H1 (cell line): ENCODE data around the gene TXLNA. TPM values are rescaled to one million over a fixed set of nuclear protein-coding genes. Genes with fewer than 3 reads are reported as not detected.

Experiments
- CTCF ChIA-PET: fragments of 300-600 bp; sonication (Branson Sonifier 250); formaldehyde crosslinking; loops from one replicate; lab custom pipeline; 2021; ENCODE audit not compliant: partially characterized antibody; lab: Charles Lee
- POLR2A ChIA-PET: fragments of 300-600 bp; sonication (Branson Sonifier 250); formaldehyde crosslinking; loops from one replicate; lab custom pipeline; 2021; ENCODE audit warnings: inconsistent platforms; ENCODE audit not compliant: partially characterized antibody; lab: Charles Lee
- DNase-seq, 2 experiments: peaks; one replicate each; pipeline versions ENCODE4 v3.0.0 to v3.0.0-alpha.2; 2010 to 2022; ENCODE audit warnings: low spot score in 2 of 2, low read depth in 1 of 2, mixed read lengths in 1 of 2
- FAIRE-seq: peaks from 2 replicates; lab custom pipeline; 2011; peaks lifted over from hg19 to GRCh38; lab: Jason Lieb, UNC
- H2AFZ ChIP-seq: 2 replicates; pipeline ENCODE4 v1.8.1; 2012; ENCODE audit warnings: low read length, inconsistent platforms
- H2AK5ac ChIP-seq: 2 replicates; pipeline ENCODE4 v1.6.1; 2013; ENCODE audit warnings: low read depth, low read length
- H2BK120ac ChIP-seq: replicated peaks from 2 replicates; pipeline ENCODE3; 2013; ENCODE audit warnings: low read depth, low read length, inconsistent platforms
- H2BK12ac ChIP-seq: 2 replicates; pipeline ENCODE4 v1.6.1; 2013; ENCODE audit warnings: low read depth, low read length
- H2BK15ac ChIP-seq: 2 replicates; pipeline ENCODE4 v1.6.1; 2013; ENCODE audit warnings: low read length
- H2BK20ac ChIP-seq: 2 replicates; pipeline ENCODE4 v1.6.1; 2013; ENCODE audit warnings: low read length
- H2BK5ac ChIP-seq: 2 replicates; pipeline ENCODE4 v1.6.1; 2013; ENCODE audit warnings: low read depth, low read length
- H3K14ac ChIP-seq: 2 replicates; pipeline ENCODE4 v1.6.1; 2013; ENCODE audit warnings: inconsistent platforms; ENCODE audit not compliant: insufficient read length
- H3K18ac ChIP-seq: 2 replicates; pipeline ENCODE4 v1.6.1; 2013; ENCODE audit warnings: low read length; ENCODE audit errors: extremely low read depth
- H3K23ac ChIP-seq: 2 replicates; pipeline ENCODE4 v1.6.1; 2013; ENCODE audit warnings: inconsistent platforms; ENCODE audit not compliant: insufficient read length
- H3K23me2 ChIP-seq: 2 replicates; pipeline ENCODE4 v1.6.1; 2013; ENCODE audit warnings: low read depth, low read length
- H3K27ac ChIP-seq: 2 replicates; pipeline ENCODE4 v1.6.1; 2011; ENCODE audit warnings: low read depth, low read length, inconsistent platforms
- H3K27me3 ChIP-seq, 4 experiments: replicated peaks in 1 of 4; 1 replicate in 1 of 4; 2 replicates in 3 of 4; pipeline versions ENCODE4 v1.6.1 to v1.8.1; 2011 to 2013; ENCODE audit warnings: low read length in 3 of 4, mild to moderate bottlenecking in 3 of 4, inconsistent platforms in 2 of 4, mixed read lengths in 2 of 4, moderate library complexity in 1 of 4; ENCODE audit not compliant: control insufficient read depth in 3 of 4, insufficient read depth in 3 of 4; ENCODE audit errors: extremely low read depth in 1 of 4
- H3K36me3 ChIP-seq, 4 experiments: 2 replicates each; pipeline versions ENCODE4 v1.6.1 to v1.8.1; 2011 to 2013; ENCODE audit warnings: mild to moderate bottlenecking in 4 of 4, low read length in 3 of 4, moderate library complexity in 2 of 4, control low read depth in 1 of 4, inconsistent platforms in 1 of 4; ENCODE audit not compliant: insufficient read depth in 4 of 4, control insufficient read depth in 2 of 4
- H3K4ac ChIP-seq: replicated peaks from 2 replicates; pipeline ENCODE3; 2013; ENCODE audit warnings: low read length, low read depth, mixed read lengths, inconsistent platforms; ENCODE audit not compliant: insufficient read length
- H3K4me1 ChIP-seq, 4 experiments: replicated peaks in 1 of 4; 1 replicate in 1 of 4; 2 replicates in 3 of 4; pipeline versions ENCODE4 v1.6.1 to v1.8.1; 2011 to 2013; ENCODE audit warnings: low read length in 3 of 4, inconsistent platforms in 2 of 4, mixed read lengths in 1 of 4; ENCODE audit not compliant: insufficient read depth in 4 of 4, control insufficient read depth in 3 of 4
- H3K4me2 ChIP-seq, 2 experiments: 2 replicates each; pipeline versions ENCODE4 v1.6.1 to v1.8.1; 2011 to 2013; ENCODE audit warnings: low read depth in 2 of 2, low read length in 2 of 2, control low read depth in 1 of 2, inconsistent platforms in 1 of 2, mild to moderate bottlenecking in 1 of 2; ENCODE audit not compliant: insufficient read depth in 1 of 2
- H3K4me3 ChIP-seq, 4 experiments: fragments of 200-600, 300-600 bp in 1 of 4; sonication (generic), shearing (Covaris generic), sonication (Bioruptor Twin) in 1 of 4; 2 replicates each; pipeline versions ENCODE4 v1.5.1 to v1.8.1; 2011 to 2016; ENCODE audit warnings: low read length in 4 of 4, low read depth in 3 of 4, control low read depth in 2 of 4, inconsistent platforms in 2 of 4, mild to moderate bottlenecking in 2 of 4, mixed read lengths in 1 of 4, moderate library complexity in 1 of 4; ENCODE audit not compliant: insufficient read depth in 2 of 4; ENCODE audit errors: extremely low read depth in 1 of 4
- H3K56ac ChIP-seq: replicated peaks from 2 replicates; pipeline ENCODE3; 2013; ENCODE audit warnings: low read depth, mild to moderate bottlenecking, mixed read lengths, low read length, inconsistent platforms; ENCODE audit not compliant: insufficient read length
- H3K79me1 ChIP-seq: 2 replicates; pipeline ENCODE4 v1.6.1; 2013; ENCODE audit warnings: low read depth, low read length, control low read depth
- H3K79me2 ChIP-seq, 2 experiments: 2 replicates each; pipeline versions ENCODE4 v1.6.1 to v1.8.1; 2012 to 2013; ENCODE audit warnings: low read length in 2 of 2, mild to moderate bottlenecking in 2 of 2, inconsistent platforms in 1 of 2; ENCODE audit not compliant: insufficient read depth in 2 of 2, control insufficient read depth in 1 of 2
- H3K9ac ChIP-seq, 4 experiments: replicated peaks in 1 of 4; 1 replicate in 1 of 4; 2 replicates in 3 of 4; pipeline versions ENCODE4 v1.6.1 to v1.8.1; 2011 to 2013; ENCODE audit warnings: low read depth in 3 of 4, low read length in 3 of 4, control low read depth in 2 of 4, mild to moderate bottlenecking in 2 of 4, moderate library complexity in 2 of 4, inconsistent platforms in 1 of 4; ENCODE audit errors: extremely low read depth in 1 of 4
- H3K9me3 ChIP-seq, 2 experiments: 2 replicates each; pipeline versions ENCODE4 v1.6.1 to v1.8.1; 2012 to 2013; ENCODE audit warnings: mild to moderate bottlenecking in 2 of 2, moderate library complexity in 2 of 2, control low read depth in 1 of 2, inconsistent platforms in 1 of 2, low read depth in 1 of 2, low read length in 1 of 2, mixed read lengths in 1 of 2; ENCODE audit not compliant: insufficient read depth in 2 of 2
- H4K20me1 ChIP-seq, 2 experiments: replicated peaks in 1 of 2; 2 replicates each; pipeline versions ENCODE3 to v1.8.1; 2011 to 2013; ENCODE audit warnings: inconsistent platforms in 2 of 2, low read length in 2 of 2, mild to moderate bottlenecking in 1 of 2; ENCODE audit not compliant: insufficient read depth in 2 of 2, control insufficient read depth in 1 of 2
- H4K5ac ChIP-seq: 2 replicates; pipeline ENCODE4 v1.6.1; 2013; ENCODE audit warnings: low read length, low read depth, mixed read lengths, inconsistent platforms; ENCODE audit not compliant: insufficient read length
- H4K8ac ChIP-seq: 2 replicates; pipeline ENCODE4 v1.8.0; 2013; ENCODE audit warnings: mild to moderate bottlenecking, moderate library complexity, low read length, inconsistent platforms; ENCODE audit not compliant: insufficient read depth; ENCODE audit errors: extremely low read depth
- H4K91ac ChIP-seq: replicated peaks from 2 replicates; pipeline ENCODE3; 2013; ENCODE audit warnings: low read length, mixed read lengths, inconsistent platforms; ENCODE audit not compliant: insufficient read length
- CTBP2 ChIP-seq: IDR thresholded peaks from 2 replicates; pipeline ENCODE4 v1.7.0; 2011; ENCODE audit warnings: borderline replicate concordance, mild to moderate bottlenecking, moderate library complexity, mixed read lengths, low read length; ENCODE audit not compliant: insufficient read depth, insufficient read length
- GABPA ChIP-seq: IDR thresholded peaks from 2 replicates; pipeline ENCODE4 v1.6.1; 2011; ENCODE audit warnings: mild to moderate bottlenecking, low read length, moderate library complexity, borderline replicate concordance; ENCODE audit not compliant: insufficient read depth
- KDM5A ChIP-seq: fragments of 200-600 bp; IDR thresholded peaks from 2 replicates; pipeline ENCODE4 v1.7.1; 2012; ENCODE audit warnings: mild to moderate bottlenecking, low read length, inconsistent platforms, mixed read lengths
- PHF8 ChIP-seq: fragments of 200-600 bp; sonication (generic); conservative IDR thresholded peaks from 2 replicates; pipeline ENCODE4 v1.7.1; 2012; ENCODE audit warnings: low read depth, mild to moderate bottlenecking, inconsistent platforms, low read length, moderate library complexity
- SIX5 ChIP-seq: IDR thresholded peaks from 2 replicates; pipeline ENCODE4 v1.6.1; 2011; ENCODE audit warnings: mild to moderate bottlenecking, low read depth, low read length
- TCF12 ChIP-seq: IDR thresholded peaks from 2 replicates; pipeline ENCODE4 v1.6.1; 2011; ENCODE audit warnings: low read depth, mild to moderate bottlenecking, low read length
- WGBS, 2 experiments: shearing (Covaris generic) in 1 of 2; methylation state at CpG; one replicate each; pipeline versions ENCODE4 v1.1.6 to v1.1.7; 2013 to 2015; ENCODE audit warnings: low lambda C conversion rate in 2 of 2, mixed read lengths in 2 of 2, inconsistent platforms in 1 of 2, low coverage in 1 of 2, missing lambda C conversion rate in 1 of 2; ENCODE audit not compliant: insufficient replicate concordance in 2 of 2, insufficient coverage in 1 of 2, insufficient read length in 1 of 2; ENCODE audit errors: extremely low coverage in 1 of 2, missing lambda C conversion rate in 1 of 2; 5-methylcytosine and 5-hydroxymethylcytosine counted together
- polyA plus RNA-seq, 7 experiments: library from polyadenylated mRNA; depleted of rRNA in 3 of 7; stranded (reverse) in 5 of 7; unstranded in 2 of 7; fragments of >200 nt in 5 of 7; fragments of 200-250 nt in 2 of 7; gene quantifications; 1 replicate in 5 of 7; 2 replicates in 1 of 7; 4 replicates in 1 of 7; pipeline versions ENCODE4 v1.2.1 to v1.2.3, GENCODE V29; 2011 to 2013; ENCODE audit warnings: missing spikeins in 2 of 7, mixed read lengths in 2 of 7
- total RNA-seq: library from RNA; stranded (reverse); fragmentation: NEBNext Ultra II Directional; extraction: Animal tissue kit (Norgen Biotek cat#: 25700); gene quantifications from 2 replicates; pipeline ENCODE4 v1.2.1, GENCODE V29; 2021
- TF ChIP-seq, protein P1 (sequence below), 3 experiments: IDR thresholded peaks; 1 replicate in 2 of 3; 2 replicates in 1 of 3; pipeline versions ENCODE4 v1.5.1 to v1.6.1; 2011; ENCODE audit warnings: low read length in 3 of 3, mild to moderate bottlenecking in 3 of 3, inconsistent platforms in 2 of 3, low read depth in 1 of 3, moderate library complexity in 1 of 3; ENCODE audit not compliant: insufficient read depth in 1 of 3; ENCODE audit errors: control extremely low read depth in 1 of 3

The TXLNA gene
- total and polyA plus RNA-seq, 2 of the 8 experiments (the other 6 are each of a cell fraction or from before 2014, with no cell fraction given): 31.3 to 46.9 TPM

DNA sequence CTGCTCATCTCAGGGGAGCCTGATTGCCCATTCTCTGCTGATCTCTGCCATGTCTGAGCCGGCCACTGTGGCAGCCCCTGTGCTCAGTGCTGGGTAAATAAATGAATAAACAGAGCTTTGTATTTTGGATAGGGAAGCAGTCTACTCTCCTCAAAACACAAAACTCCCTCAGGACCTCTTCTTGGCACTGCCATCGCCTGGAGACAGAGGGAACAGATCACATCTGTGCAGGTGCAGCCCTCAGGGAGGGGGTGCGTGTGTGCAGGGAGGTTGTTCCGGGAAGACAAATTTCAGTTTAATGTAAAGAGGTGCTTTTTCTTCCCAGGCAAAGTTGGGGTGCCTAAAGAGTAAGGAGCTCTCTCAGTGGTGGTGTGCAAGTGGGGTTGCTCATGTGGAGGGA lies 59.9 kb downstream of the TXLNA start:
- no peaks in the 10 kb centered on the region for H3K9me3 ChIP-seq
- H3K79me2 ChIP-seq: no peaks in the 10 kb centered on the region
- peak overlapping the region; percentile 84 to 92 for H3K4me2 ChIP-seq
- no peak overlapping the region for H3K23ac ChIP-seq
- 31% methylated on average over 4 of the region's 4 CpGs; no CpG with 5 or more reads in 1 of the 2 experiments for WGBS, 2 experiments
- ChIA-PET POLR2A (interaction anchor here (0.8 to 9.1 kb wide), 21 partner anchors 10 to 166 kb away, joined by 3 to 73 read pairs (median 6); partner anchors contain the start of genes CCDC28B, EIF3I, LCK and MARCKSL1), CTCF (interaction anchor here (0.5 to 7.3 kb wide), 15 partner anchors 8 to 94 kb away, joined by 3 to 70 read pairs (median 4); partner anchors contain the start of genes FAM167B, IQCC and LCK)
- no peak overlapping the region for H3K4ac ChIP-seq
- H2AK5ac ChIP-seq: no peak overlapping the region
- no peak overlapping the region for H3K27ac ChIP-seq
- DNase-seq (no peak), FAIRE-seq (no peak)
- H4K8ac ChIP-seq: no peak overlapping the region
- H4K91ac ChIP-seq: no peak overlapping the region
- peaks cover 2 to 5% (median 4%) of the 10 kb centered on the region in 4 experiments; a peak in 5 of 8 replicates for H3K36me3 ChIP-seq
- peak overlapping the region; percentile 58 to 79 (median 68) for H3K9ac ChIP-seq
- H3K4me1 ChIP-seq: peaks cover 0 to 7% (median 3%) of the 10 kb centered on the region in 4 experiments; a peak in 3 of 7 replicates
- H4K5ac ChIP-seq: no peak overlapping the region
- no peak overlapping the region for H2BK20ac ChIP-seq
- H3K23me2 ChIP-seq: peaks cover 16% of the 10 kb centered on the region
- H3K14ac ChIP-seq: no peak overlapping the region
- H2AFZ ChIP-seq: no peak overlapping the region
- no peak overlapping the region for H3K56ac ChIP-seq
- 0 out of 2 replicates have a peak overlapping the region, but pooled peaks have one; percentile 95 for H2BK12ac ChIP-seq
- H3K79me1 ChIP-seq: peaks cover 2% of the 10 kb centered on the region; the same call in 1 of the 2 replicates
- TF ChIP-seq, protein P1, sequence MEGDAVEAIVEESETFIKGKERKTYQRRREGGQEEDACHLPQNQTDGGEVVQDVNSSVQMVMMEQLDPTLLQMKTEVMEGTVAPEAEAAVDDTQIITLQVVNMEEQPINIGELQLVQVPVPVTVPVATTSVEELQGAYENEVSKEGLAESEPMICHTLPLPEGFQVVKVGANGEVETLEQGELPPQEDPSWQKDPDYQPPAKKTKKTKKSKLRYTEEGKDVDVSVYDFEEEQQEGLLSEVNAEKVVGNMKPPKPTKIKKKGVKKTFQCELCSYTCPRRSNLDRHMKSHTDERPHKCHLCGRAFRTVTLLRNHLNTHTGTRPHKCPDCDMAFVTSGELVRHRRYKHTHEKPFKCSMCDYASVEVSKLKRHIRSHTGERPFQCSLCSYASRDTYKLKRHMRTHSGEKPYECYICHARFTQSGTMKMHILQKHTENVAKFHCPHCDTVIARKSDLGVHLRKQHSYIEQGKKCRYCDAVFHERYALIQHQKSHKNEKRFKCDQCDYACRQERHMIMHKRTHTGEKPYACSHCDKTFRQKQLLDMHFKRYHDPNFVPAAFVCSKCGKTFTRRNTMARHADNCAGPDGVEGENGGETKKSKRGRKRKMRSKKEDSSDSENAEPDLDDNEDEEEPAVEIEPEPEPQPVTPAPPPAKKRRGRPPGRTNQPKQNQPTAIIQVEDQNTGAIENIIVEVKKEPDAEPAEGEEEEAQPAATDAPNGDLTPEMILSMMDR (IDR thresholded peaks at IDR 0.05; ENCODE audit: control extremely low read depth in 1 of 3, insufficient read depth in 1 of 3, low read depth in 1 of 3, low read length in 3 of 3): peak in 1 of 3 experiments; percentile 22; a peak in 2 of 4 replicates
- TF ChIP-seq SIX5 (no peak), CTBP2 (peak; percentile 5), PHF8 (no peak), KDM5A (no peak), GABPA (no peak), TCF12 (0 out of 2 replicates have a peak, but pooled peaks have one; percentile 56)
- peak overlapping the region; percentile 65 to 91 (median 68) for H3K4me3 ChIP-seq
- peak overlapping the region; percentile 96 for H2BK5ac ChIP-seq
- H3K27me3 ChIP-seq: no peaks in the 10 kb centered on the region; a peak in 1 of 7 replicates
- no peak overlapping the region for H2BK120ac ChIP-seq
- peaks cover 0 to 3% of the 10 kb centered on the region in 2 experiments for H4K20me1 ChIP-seq
- H2BK15ac ChIP-seq: no peak overlapping the region; the same call in 1 of the 2 replicates
- peak overlapping the region; percentile 99; the same call in 1 of the 2 replicates for H3K18ac ChIP-seq
